Epidermal melanocyte (primary cell): ENCODE data around the gene CTXND2.
"Not testable (repeated sequence)": the region's sequence is repeated elsewhere in the genome, so short reads cannot be mapped to it uniquely, and the experiment has no call there.

ENCODE experiments used
- DNase-seq: peaks from one replicate; pipeline ENCODE4 v3.0.0; 2011; ENCODE audit warnings: low spot score; ENCODE audit not compliant: insufficient read length

Gene CTXND2

DNA sequence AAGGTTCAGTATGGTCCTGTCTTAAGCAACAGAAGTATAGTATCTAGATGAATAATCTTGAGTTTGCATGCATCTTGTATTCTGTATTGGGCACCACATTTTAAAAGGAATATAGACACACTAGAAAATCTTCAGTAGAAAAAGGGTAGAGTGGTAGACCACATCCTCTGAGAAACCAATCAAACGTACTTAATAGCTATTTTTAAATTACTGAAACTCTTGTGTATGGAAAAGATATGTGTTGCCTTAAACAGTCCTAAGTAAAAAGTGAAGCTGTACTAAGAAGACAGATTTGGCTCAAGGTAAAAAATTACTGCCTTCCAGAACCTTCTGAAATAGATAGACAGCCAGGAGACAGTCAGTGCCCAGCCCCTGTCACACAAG is 3.1 kb downstream of the CTXND2 start:
- DNase-seq, result no peak

DNA sequence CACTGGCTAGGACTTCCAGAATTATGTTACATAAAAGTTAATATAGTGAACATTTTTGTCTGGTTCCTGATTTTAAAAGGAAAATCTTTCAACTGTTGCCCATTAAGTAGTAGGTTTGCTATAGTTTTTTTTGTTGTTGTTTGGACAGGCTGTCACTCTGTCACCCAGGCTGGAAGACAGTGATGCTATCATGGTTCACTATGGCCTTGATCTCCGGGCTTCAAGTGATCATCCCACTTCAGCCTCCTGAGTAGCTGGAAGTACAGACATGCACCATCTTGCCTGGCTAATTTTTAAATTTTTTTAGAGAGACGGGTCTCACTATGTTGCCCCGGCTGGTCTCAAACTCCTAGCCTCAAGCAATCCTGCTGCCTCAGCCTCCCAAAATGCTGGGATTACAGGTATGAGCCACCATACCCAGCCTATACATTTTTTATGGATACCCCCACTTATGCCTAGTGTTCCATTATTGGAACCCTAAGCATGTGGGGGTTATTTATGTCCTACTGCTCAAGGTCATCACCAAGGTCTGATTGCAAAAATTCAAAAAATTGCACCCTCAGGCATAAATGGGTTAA is 6.5 kb downstream of the CTXND2 start:
- DNase-seq, result no peak

DNA sequence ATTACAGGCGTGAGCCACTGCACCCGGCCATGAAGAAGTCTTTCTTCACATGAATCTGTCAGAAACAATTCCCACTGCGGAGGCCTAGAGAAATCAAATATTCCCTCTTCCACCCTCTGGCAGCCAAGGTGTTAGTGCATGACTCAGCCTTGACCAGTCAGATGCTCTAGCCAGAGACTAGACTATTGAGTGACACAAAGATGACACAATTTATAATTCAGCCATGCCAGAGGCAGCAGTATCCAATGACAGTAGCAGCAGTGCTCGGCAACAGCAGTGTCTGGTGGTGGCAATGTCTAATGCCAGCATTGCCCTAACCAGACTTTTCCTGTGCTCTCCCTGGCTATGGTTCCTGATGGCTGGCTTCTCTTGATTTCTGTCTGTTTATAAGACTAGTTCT is 8.7 kb downstream of the CTXND2 start:
- no peak for DNase-seq

GRCh38 chr1:150899795-150900194 is 12.9 kb downstream of the CTXND2 start:
- not testable (repeated sequence) for DNase-seq

GRCh38 chr1:150902346-150902745 is 15.4 kb downstream of the CTXND2 start:
- no peak for DNase-seq

- no peak for DNase-seq
Measured at GRCh38 chr1:150902751-150903150, 15.8 kb downstream of the CTXND2 start.

DNA sequence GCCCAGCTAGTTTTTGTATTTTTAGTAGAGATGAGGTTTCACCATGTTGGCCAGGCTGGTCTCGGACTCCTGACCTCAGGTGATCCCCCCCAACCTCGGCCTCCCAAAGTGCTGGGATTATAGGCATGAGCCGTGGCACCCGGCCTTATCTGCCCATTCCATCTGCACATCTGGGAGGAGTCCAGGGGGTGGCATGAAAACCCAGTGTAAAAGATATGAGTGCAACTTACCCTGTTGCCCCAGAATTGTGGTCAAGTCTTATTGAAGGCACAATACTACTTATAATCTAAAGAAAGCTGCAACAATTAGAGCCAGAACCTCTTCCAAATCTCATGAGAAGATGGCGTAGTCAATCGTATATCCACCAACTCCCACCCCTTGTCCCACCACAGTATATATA is 18.4 kb downstream of the CTXND2 start:
- DNase-seq, result no peak

DNA sequence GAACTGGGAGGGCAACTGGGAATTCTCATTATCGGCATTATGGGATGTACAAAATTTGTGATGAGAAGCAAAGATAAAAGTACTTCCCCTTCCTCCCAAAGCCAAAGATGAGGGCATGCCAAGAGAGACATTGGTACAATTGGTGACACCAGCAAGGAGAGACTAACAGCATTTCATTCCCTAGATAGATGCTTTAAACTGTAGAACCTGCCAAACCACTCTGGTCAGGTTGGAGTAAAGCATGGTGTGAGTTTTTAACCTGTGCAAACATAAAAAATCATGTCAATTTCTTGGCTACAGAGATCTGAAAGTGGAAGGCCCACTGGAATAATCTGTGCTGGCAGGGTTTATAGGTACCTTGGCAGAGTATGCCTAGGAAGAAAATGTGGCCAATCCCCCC is 19.4 kb downstream of the CTXND2 start:
- DNase-seq, result no peak

DNA sequence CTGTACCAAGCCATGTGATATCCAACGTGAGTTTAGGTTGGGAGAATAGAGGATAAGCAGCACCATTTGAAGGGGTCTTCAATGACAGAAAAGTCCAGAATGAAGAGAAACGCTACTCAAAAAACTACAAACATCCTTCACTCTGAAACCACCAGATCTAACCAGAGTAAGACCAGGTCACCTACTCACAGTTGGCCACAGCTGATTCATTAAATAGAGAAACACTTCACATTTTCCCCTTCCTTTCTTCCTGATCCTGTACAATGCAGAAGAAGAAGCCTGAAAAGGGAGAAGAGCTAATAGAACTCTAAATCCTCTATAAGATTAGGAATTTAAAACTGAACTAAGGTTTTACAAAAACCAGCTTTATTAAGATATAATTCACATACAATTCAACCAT is 19.9 kb downstream of the CTXND2 start:
- DNase-seq, result no peak

DNA sequence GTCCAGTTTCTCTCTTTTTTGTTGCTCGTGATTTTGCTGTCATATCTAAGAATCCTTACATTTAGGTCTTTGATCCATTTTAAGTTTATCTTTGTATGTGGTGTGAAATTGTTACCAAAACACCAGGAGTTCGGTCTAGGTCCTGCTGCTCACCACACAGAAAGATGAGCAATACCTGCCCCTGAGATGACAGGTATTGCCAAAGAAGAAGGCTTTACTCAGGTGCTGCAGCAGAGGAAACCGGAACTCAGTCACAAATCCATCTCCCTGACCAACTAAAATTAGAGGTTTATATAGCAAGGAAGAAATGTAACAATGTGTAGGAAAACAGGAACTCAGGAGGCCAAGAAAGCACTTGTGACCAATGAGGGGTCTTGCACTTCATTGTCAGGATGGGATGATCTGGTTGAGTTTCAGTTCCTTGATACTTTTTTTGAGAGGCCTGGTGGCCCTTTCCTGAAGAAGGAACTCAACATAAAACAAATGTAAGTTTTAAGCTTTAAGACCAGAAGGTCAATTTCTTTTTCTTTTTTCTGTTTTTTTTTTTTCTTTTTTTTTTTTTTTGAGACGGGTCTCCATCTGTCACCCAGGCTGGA is 22.7 kb downstream of the CTXND2 start:
- DNase-seq, result no peak

DNA sequence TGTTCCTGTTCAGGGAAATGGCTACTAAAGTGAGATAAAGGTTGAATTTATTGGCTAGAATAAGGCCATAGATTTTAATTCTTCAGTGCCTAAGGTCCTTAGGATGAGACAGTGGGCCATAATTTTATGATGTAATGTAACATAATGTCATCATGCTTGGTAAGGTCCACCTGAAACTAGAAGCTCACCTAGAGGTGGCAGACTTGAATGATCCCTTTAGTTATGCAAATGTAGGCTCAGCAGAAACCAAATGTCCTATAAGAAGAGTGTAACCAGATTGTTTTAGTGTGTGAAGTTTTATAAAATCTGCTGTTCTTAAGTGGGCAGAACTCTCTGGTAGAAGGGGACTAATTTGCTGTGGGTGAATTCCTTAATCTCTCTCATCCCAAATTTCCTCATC is 25.7 kb downstream of the CTXND2 start:
- no peak for DNase-seq

DNA sequence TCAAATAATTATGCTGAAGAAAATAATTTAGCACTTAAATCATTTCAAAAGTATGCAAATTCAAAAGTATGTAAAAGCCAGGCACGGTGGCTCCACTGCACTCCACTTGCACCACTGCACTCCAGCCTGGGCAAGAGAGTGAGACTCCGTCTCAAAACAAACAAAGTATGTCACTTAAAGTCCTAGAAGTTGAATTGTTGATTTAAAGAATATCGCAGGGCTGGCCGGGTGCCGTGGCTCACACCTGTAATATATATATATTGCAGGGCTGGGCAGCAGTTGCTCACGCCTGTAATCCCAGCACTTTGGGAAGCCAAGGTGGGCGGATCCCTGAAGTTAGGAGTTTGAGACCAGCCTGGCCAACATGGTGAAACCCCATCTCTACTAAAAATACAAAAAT is 30.5 kb downstream of the CTXND2 start:
- no peak for DNase-seq

GRCh38 chr1:150922519-150922975 is 35.6 kb downstream of the CTXND2 start:
- DNase-seq, result no peak

- DNase-seq, result no peak
Measured at GRCh38 chr1:150925080-150925479, 38.1 kb downstream of the CTXND2 start.

GRCh38 chr1:150926097-150926741 is 39.3 kb downstream of the CTXND2 start, which contains the start of gene SETDB1:
SETDB1 (plus strand) TSS chr1:150926363; CDS start chr1:150927715, 1,352 bp downstream.
- peak; percentile 64 for DNase-seq

DNA sequence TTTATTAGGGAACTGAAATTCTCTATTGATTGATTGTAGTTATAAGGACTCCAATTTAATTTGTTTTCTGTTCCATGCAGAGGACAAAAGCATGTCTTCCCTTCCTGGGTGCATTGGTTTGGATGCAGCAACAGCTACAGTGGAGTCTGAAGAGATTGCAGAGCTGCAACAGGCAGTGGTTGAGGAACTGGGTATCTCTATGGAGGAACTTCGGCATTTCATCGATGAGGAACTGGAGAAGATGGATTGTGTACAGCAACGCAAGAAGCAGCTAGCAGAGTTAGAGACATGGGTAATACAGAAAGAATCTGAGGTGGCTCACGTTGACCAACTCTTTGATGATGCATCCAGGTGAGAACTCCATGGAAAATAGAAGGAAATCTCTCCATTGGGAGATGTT is 40.7 kb downstream of the CTXND2 start:
- DNase-seq, result no peak

DNA sequence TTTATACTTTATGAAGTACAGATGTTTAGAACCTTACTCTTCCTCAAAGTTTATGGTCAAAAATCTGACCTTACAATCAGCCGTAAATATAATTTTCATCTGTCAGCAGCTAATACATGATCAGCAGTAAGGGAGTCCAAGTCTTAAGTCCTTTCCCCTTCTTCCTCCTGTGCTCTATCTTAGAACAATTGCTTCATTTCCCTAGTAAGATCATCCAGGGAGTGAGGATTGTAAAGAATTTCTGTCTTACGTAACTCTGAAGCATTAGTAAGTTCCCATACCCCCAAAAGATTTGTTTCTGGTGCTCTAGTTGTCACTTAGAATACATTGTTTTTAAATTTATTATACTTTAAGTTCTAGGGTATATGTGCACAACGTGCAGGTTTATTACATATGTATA is 41.4 kb downstream of the CTXND2 start:
- DNase-seq, result no peak

DNA sequence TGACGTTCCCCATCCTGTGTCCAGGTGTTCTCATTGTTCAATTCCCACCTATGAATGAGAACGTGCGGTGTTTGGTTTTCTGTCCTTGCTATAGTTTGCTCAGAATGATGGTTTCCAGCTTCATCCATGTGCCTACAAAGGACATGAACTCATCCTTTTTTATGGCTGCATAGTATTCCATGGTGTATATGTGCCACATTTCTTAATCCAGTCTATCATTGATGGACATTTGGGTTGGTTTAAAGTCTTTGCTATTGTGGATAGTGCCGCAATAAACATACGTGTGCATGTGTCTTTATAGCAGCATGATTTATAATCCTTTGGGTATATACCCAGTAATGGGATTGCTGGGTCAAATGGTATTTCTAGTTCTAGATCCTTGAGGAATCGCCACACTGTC is 41.8 kb downstream of the CTXND2 start:
- DNase-seq, result not testable (repeated sequence)

GRCh38 chr1:150931773-150932172 is 44.8 kb downstream of the CTXND2 start:
- no peak for DNase-seq

DNA sequence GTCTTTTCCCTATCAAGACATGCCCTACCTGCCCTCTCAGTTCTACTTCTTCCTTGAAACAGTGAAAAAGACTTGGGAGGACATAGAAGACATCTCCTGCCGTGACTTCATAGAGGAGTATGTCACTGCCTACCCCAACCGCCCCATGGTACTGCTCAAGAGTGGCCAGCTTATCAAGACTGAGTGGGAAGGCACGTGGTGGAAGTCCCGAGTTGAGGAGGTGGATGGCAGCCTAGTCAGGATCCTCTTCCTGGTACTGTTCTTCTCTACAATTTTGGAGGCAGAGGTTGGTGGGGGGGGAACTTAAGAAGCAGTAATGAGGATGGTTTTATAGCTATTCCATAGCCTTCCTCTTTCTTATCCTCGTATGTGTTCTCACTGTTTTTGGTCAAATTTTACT is 57.9 kb downstream of the CTXND2 start:
- DNase-seq, result no peak

DNA sequence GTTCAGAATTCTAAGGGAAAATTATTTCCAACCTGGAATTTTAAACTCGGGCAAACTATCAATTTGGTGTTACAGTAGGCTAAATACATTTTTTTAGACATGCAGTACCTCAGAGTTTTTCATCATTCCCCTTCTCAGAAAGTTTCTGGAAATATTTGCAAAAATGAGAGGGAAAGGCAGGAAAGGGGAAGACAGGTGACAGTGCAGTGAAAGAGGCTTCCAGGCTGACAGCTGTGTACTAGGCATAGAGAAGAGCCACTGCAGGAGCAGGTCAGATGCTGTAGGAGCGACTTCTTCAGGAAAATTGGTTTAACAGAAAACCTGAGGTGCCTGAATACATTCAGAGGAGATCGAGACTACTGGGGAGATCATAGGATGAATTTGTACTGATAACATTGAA is 67.8 kb downstream of the CTXND2 start:
- no peak for DNase-seq

DNA sequence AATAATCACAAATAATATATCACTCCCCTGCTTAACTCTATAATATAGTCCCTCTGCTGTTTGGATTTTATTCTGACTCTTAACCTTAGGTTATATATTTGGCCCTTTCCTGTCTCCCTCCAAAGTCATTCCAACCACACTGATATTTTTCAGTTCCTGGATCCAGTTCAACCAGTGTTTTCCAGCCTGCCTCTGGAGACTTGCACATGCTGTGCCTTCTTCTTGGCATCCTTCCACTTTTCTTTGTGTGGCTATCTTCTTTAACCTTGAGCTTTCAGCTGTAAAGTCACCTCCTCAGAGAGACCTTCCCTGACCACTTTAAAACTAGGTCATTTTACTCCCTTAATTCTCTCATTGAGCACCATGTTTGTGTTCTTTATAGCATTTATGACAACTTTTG is 68.3 kb downstream of the CTXND2 start:
- DNase-seq, result no peak

DNA sequence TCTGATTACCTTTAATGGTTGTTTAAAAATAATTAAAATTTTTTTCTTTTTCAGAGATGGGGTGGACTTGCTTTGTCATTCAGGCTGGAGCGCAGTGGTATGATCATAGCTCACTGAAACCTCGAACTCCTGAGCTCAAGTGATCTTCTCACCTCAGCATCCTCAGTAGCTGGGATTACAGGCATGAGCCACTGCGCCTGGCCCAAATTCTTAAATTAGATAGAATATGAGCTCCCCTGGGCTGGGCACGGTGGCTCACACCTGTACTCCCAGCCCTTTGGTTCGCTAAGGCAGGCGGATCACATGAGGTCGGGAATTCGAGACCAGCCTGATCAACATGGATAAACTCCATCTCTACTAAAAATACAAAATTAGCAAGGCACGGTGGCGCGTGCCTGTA is 70.7 kb downstream of the CTXND2 start:
- no peak for DNase-seq
